Measurements from ENCODE around the gene CLIP2.
"Not testable (repeated sequence)": the region's sequence is repeated elsewhere in the genome, so short reads cannot be mapped to it uniquely, and the experiment has no call there.

The CLIP2 gene

GRCh38 chr7:74439541-74439940 is 150.3 kb downstream of the CLIP2 start:
- intact Hi-C loops (cut with DNase I) = no loop called here

GRCh38 chr7:74440143-74440542 is 150.9 kb downstream of the CLIP2 start:
- intact Hi-C loops (cut with DNase I); DNase-seq: not testable (repeated sequence)

More at GRCh38 chr7:74439541-74439940, 150.3 kb downstream of the CLIP2 start:
- DNase-seq = no peak

- intact Hi-C loops (cut with DNase I) = no loop called here
- no peak for DNase-seq
Measured at GRCh38 chr7:74441801-74442200, 152.6 kb downstream of the CLIP2 start.

GRCh38 chr7:74443543-74444247 is 154.5 kb downstream of the CLIP2 start:
- peak in 11 of 42 donors; percentile 23 to 51 (median 33) for DNase-seq
- intact Hi-C loops (cut with DNase I) = no loop called here

- intact Hi-C loops (cut with DNase I) = no loop called here
- no peak for DNase-seq
Measured at GRCh38 chr7:74449144-74449543, 159.9 kb downstream of the CLIP2 start.

- intact Hi-C loops (cut with DNase I) = loop anchor here (10.0 kb wide), 1 partner anchor 205 kb away; the partner anchor contains the start of gene GTF2I
- peak in 33 of 42 donors; percentile 23 to 88 (median 65) for DNase-seq
Measured at GRCh38 chr7:74449809-74450397, 160.7 kb downstream of the CLIP2 start.

GRCh38 chr7:74452748-74453321 is 163.6 kb downstream of the CLIP2 start:
- intact Hi-C loops (cut with DNase I) = loop anchor here (10.0 kb wide), 1 partner anchor 202 kb away; the partner anchor contains the start of gene GTF2I
- peak in 12 of 42 donors; percentile 5 to 50 (median 28) for DNase-seq

- intact Hi-C loops (cut with DNase I) = loop anchor here (10.0 kb wide), 1 partner anchor 201 kb away; the partner anchor contains the start of gene GTF2I
- DNase-seq = peak; percentile 65 to 93 (median 81)
Measured at GRCh38 chr7:74453322-74454011, 164.3 kb downstream of the CLIP2 start, which contains the start of gene GTF2IRD1. GTF2IRD1 (plus strand) TSS chr7:74453906; CDS start chr7:74508081, 54,175 bp downstream.

GRCh38 chr7:74454021-74454924 is 165.1 kb downstream of the CLIP2 start:
- intact Hi-C loops (cut with DNase I) = loop anchor here (10.0 kb wide), 1 partner anchor 201 kb away; the partner anchor contains the start of gene GTF2I
- peak in 9 of 42 donors; percentile 9 to 50 (median 26) for DNase-seq

- intact Hi-C loops (cut with DNase I) = loop anchor here (10.0 kb wide), 1 partner anchor 200 kb away; the partner anchor contains the start of gene GTF2I
- peak in 2 of 42 donors; percentile 3 to 7 for DNase-seq
Measured at GRCh38 chr7:74454925-74455288, 165.7 kb downstream of the CLIP2 start.

- intact Hi-C loops (cut with DNase I) = loop anchor here (10.0 kb wide), 1 partner anchor 199 kb away; the partner anchor contains the start of gene GTF2I
Measured at GRCh38 chr7:74455291-74455804, 166.1 kb downstream of the CLIP2 start.

More at GRCh38 chr7:74455291-74455804, 166.1 kb downstream of the CLIP2 start:
- DNase-seq = peak in 29 of 42 donors; percentile 21 to 66 (median 48)
